Aorta (tissue), 5 donors: Measurements from ENCODE around the gene VEPH1. TPM values are rescaled to one million over a fixed set of nuclear protein-coding genes. Genes with fewer than 3 reads are reported as not detected.

Experiments
- ATAC-seq: fragments of 200-7000 bp; cut with Tn5 transposase; one replicate; pipeline ENCODE4 v1.9.1; 2022; ENCODE audit warnings: moderate library complexity; ENCODE audit not compliant: low FRiP score
- DNase-seq, 2 donors: peaks; one replicate each; pipeline ENCODE4 v3.0.0-alpha.2; 2020
- H3K27ac ChIP-seq, 2 donors: one replicate each; pipeline ENCODE4 v1.5.1; 2013; ENCODE audit warnings: low read length in 2 of 2, mild to moderate bottlenecking in 2 of 2, moderate library complexity in 2 of 2, control low read depth in 1 of 2, inconsistent platforms in 1 of 2, low read depth in 1 of 2
- H3K27me3 ChIP-seq, 2 donors: one replicate each; pipeline ENCODE4 v1.6.1; 2013; ENCODE audit warnings: control low read depth in 1 of 2, low read length in 1 of 2, mild to moderate bottlenecking in 1 of 2, moderate library complexity in 1 of 2; ENCODE audit not compliant: insufficient read depth in 2 of 2, control insufficient read depth in 1 of 2
- H3K36me3 ChIP-seq, 2 donors: one replicate each; pipeline ENCODE4 v1.6.1; 2013; ENCODE audit warnings: control low read depth in 1 of 2, low read length in 1 of 2, mild to moderate bottlenecking in 1 of 2; ENCODE audit not compliant: insufficient read depth in 2 of 2, control insufficient read depth in 1 of 2
- H3K4me1 ChIP-seq, 2 donors: one replicate each; pipeline ENCODE4 v1.6.1; 2013; ENCODE audit warnings: low read length in 2 of 2, control low read depth in 1 of 2, mild to moderate bottlenecking in 1 of 2, moderate library complexity in 1 of 2; ENCODE audit not compliant: insufficient read depth in 2 of 2, control insufficient read depth in 1 of 2
- H3K4me3 ChIP-seq, 2 donors: one replicate each; pipeline ENCODE4 v1.5.1; 2013; ENCODE audit warnings: low read length in 2 of 2, control low read depth in 1 of 2, mild to moderate bottlenecking in 1 of 2
- H3K9me3 ChIP-seq: one replicate; pipeline ENCODE4 v1.6.1; 2013; ENCODE audit warnings: mild to moderate bottlenecking, low read length; ENCODE audit not compliant: control insufficient read depth
- WGBS, 2 donors: extraction: QIAGEN DNeasy Blood & Tissue Kit; methylation state at CpG; one replicate each; pipeline ENCODE4 v1.1.7; 2013; 5-methylcytosine and 5-hydroxymethylcytosine counted together
- intact Hi-C, 2 donors: fragments of 100-400 bp; cut with DNase I; formaldehyde crosslinking; loops; one replicate each; pipeline versions ENCODE4 v1.14.2 to v1.15.0; 2022
- polyA plus RNA-seq, 2 donors: library from polyadenylated mRNA; stranded (reverse); fragments of 200-250 nt; gene quantifications; one replicate each; pipeline ENCODE4 v1.2.3, GENCODE V29; 2013
- total RNA-seq, 2 donors: library from RNA; stranded (reverse); fragmentation: NEBNext Ultra II Directional; extraction: Animal tissue kit (Norgen Biotek cat#: 25700); gene quantifications; one replicate each; pipeline ENCODE4 v1.2.1, GENCODE V29; 2021
- donor health status: healthy with polysubstance abuse.
- donor health status: Bipolar disorder and iron deficiency.
- donor health status: DM: no; HTN: no; CAD: no.
- donor health status: DM: no; HTN: no; CAD: no.
- donor health status: DM: yes; HTN: yes; CAD: no.

Gene VEPH1
- total and polyA plus RNA-seq, 4 donors: 0.77 to 0.81 TPM; not detected in 2

DNA sequence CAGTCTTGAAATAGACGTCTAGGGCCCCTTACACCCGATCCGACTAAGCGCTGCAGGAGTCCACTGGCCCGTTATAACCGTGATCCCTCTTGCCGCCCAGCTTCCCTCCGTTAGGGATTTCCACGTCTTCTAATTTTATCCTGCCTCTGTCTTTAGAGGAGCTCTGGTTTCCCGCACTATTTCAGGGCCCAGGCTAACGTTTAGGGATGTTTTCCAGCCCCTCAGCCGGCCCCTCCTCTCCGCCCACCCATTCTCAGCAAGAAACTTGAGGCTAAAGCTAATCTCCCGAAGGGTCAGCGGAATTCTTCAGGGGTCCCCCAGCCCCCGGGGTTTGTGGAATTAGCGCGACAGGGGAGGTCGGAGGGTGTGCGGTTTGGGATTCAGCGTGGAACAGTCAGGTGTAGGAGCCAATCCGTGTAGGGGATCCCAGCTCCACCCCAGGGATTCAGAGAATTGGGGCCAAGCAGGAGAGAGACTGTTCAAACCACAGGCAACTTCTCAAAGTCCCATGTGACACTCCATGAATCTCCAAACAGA is 65.0 kb downstream of the VEPH1 start:
- no peaks in the 10 kb centered on the region for H3K4me1 ChIP-seq
- no peak for DNase-seq
- H3K9me3 ChIP-seq: no peaks in the 10 kb centered on the region
- no peak for ATAC-seq
- no peak overlapping the region for H3K27ac ChIP-seq
- peak overlapping the region in 1 of 2 donors; percentile 66 for H3K4me3 ChIP-seq
- WGBS, 2 donors: 2 to 3% methylated on average over 22 of the region's 22 CpGs
- intact Hi-C loops: no loop called here
- no peaks in the 10 kb centered on the region for H3K36me3 ChIP-seq
- H3K27me3 ChIP-seq: no peaks in the 10 kb centered on the region

DNA sequence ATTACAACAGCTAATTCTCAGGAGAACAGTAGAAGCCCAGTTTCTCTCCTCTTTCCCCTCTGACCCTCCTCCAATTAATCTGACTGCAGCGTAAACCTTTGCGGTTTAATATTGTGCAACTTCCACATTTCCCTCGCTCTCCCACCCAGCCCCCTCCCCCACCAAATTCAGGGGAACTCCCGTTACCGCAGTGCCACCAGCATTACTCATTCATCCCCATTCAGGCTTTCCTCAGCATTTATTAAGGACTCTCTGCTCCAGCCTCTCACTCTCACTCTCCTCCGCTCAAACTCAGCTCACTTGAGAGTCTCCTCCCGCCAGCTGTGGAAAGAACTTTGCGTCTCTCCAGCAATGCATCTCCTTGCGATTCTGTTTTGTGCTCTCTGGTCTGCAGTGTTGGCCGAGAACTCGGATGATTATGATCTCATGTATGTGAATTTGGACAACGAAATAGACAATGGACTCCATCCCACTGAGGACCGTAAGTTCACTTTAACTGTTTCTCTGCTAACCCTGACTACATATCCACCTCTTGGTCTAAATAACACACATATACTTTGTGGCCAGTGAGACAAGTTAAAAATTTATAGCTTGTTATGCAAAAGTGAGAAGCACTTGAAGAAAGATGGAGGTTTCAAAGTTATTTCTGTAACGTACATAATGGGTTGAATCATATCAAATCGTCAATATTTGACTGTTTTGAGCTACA is 66.5 kb downstream of the VEPH1 start, which contains the start of gene PTX3:
PTX3 (plus strand) TSS at position 268 of the 709 bp plus-strand sequence; CDS start at position 352, 84 bp downstream.
- H3K9me3 ChIP-seq: no peaks in the 10 kb centered on the region
- H3K4me1 ChIP-seq: no peaks in the 10 kb centered on the region
- H3K4me3 ChIP-seq: peak within 1 kb of the TSS; percentile 28 to 66
- H3K36me3 ChIP-seq: no peaks in the 10 kb centered on the region
- no peaks in the 10 kb centered on the region for H3K27me3 ChIP-seq
- 3% methylated on average over 15 of the region's 15 CpGs for WGBS, 2 donors
- ATAC-seq (peak; percentile 81), DNase-seq (peak in 1 of 2 donors; percentile 54)
- no peak within 1 kb of the TSS for H3K27ac ChIP-seq
- intact Hi-C loops: no loop called here

DNA sequence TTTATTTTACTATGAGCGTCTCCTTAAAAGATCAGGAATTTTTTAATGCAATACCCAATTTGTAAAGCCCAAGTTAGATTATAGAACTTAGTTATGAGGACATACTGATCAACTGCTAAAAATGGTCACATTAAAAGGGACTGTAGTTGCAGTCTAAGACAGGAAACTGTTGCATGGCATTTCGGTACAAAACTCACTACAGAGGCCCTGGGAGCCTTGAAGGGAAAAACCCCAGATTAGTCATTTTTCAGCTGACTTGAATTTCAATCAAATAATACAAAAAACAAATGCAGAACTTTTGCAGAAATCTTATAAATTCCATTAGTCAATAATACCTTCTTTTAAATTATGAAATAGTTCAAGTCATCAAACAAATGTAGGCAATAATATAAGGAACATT is 73.5 kb downstream of the VEPH1 start:
- no peak for DNase-seq
- intact Hi-C loops: no loop called here
- ATAC-seq: no peak
- H3K36me3 ChIP-seq: no peaks in the 10 kb centered on the region
- no peaks in the 10 kb centered on the region for H3K27me3 ChIP-seq
- peaks cover 4% of the 10 kb centered on the region for H3K9me3 ChIP-seq
- H3K4me3 ChIP-seq: no peak overlapping the region
- H3K4me1 ChIP-seq: no peaks in the 10 kb centered on the region
- H3K27ac ChIP-seq: no peak overlapping the region
- 49 to 54% methylated on average over 2 of the region's 2 CpGs for WGBS, 2 donors

DNA sequence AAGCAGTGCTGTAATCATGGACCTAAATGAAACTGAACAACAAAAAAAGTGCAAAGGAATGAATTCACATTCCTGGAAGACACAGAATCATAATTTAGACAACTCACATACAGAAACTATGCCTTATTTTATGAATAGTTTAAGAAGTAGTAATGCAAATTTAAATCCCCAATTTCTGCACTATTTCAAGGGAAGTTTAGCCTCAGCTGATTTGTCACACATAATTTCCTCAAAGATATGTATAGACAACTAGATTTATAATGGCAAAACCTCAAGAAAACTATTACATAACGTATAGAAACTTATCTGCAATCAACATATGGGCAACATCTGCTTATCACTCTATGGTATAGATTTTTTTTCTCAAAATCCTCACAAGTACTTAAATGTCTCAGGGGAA is 74.4 kb downstream of the VEPH1 start:
- 55 to 67% methylated on average over 1 of the region's 1 CpG for WGBS, 2 donors
- no peaks in the 10 kb centered on the region for H3K27me3 ChIP-seq
- H3K4me1 ChIP-seq: no peaks in the 10 kb centered on the region
- H3K9me3 ChIP-seq: peaks cover 4% of the 10 kb centered on the region
- intact Hi-C loops: no loop called here
- ATAC-seq (no peak), DNase-seq (no peak)
- no peaks in the 10 kb centered on the region for H3K36me3 ChIP-seq
- no peak overlapping the region for H3K27ac ChIP-seq
- H3K4me3 ChIP-seq: no peak overlapping the region

DNA sequence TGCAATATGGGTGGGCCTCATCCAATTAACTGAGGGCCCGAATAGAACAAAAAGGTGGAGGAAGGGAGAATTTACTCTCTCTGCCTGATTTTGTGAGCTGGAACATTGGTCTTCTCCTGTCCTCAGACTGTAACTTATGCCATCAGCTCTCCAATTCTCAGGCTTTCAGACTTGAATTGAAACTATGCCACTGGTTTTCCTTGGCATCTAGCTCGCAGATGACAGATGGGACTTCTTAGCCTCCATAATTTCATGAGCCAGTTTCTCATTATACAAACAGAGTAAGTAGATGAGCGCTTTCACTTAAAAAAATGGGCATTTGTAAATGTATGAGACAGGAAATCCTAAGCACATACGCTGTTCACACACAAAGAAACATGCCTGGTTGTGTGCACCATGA is 75.3 kb downstream of the VEPH1 start:
- Histone ChIP-seq H3K27me3 (no peaks in the 10 kb centered on the region), H3K4me3 (no peak overlapping the region), H3K4me1 (no peaks in the 10 kb centered on the region), H3K36me3 (no peaks in the 10 kb centered on the region), H3K9me3 (peaks cover 4% of the 10 kb centered on the region), H3K27ac (no peak overlapping the region)
- DNase-seq: no peak
- ATAC-seq: no peak
- intact Hi-C loops: no loop called here
- WGBS, 2 donors: 5 to 9% methylated on average over 4 of the region's 4 CpGs

DNA sequence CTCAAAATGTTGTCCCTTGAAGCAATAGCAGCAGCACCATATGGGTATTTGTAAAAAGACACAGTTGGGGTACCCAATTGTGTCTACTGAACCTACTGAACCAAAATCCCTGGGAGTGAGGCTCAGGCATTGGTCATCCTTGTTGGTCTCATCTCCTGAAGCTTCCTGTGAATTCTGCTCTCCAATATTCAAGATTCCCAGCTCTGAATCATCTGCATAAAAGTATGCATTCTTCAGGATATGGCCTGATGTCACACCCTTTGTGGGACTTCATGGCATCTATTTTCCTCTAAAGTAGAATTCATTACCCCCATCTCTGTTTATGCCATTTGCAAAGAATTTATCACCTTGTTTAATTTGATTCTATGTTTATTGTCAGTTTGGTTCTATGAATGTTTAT is 79.9 kb downstream of the VEPH1 start:
- peaks cover 4% of the 10 kb centered on the region for H3K9me3 ChIP-seq
- H3K4me3 ChIP-seq: no peak overlapping the region
- H3K27me3 ChIP-seq: no peaks in the 10 kb centered on the region
- DNase-seq: no peak
- no peaks in the 10 kb centered on the region for H3K4me1 ChIP-seq
- intact Hi-C loops: no loop called here
- no peak for ATAC-seq
- no peaks in the 10 kb centered on the region for H3K36me3 ChIP-seq
- no peak overlapping the region for H3K27ac ChIP-seq

DNA sequence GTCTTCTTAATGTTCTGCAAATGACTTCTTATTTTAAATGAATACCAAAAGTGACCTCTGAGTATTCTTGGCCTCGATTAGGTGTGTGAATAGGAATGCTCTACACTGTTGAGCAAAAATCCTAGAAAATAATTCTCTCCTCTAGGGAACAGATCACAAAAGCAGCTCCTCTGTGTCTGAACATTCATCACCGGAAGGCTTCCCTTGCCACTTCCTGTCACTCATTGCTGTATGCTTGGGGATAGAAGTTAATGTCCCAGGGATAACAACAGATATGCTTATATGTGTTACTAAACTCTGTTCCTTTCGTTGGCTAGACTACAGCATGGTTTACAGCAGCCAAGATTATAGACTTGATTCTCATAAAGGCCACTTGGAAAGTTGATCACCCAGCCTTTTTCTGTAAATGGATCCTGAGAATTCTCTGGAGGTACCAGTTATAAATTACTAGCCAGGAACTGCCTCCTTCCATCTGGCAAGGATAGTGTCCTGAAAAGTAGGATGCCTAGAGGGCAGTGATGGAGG is 82.5 kb downstream of the VEPH1 start:
- Histone ChIP-seq H3K4me1 (no peaks in the 10 kb centered on the region), H3K4me3 (no peak overlapping the region), H3K9me3 (peaks cover 4% of the 10 kb centered on the region), H3K27me3 (no peaks in the 10 kb centered on the region), H3K36me3 (no peaks in the 10 kb centered on the region), H3K27ac (no peak overlapping the region)
- intact Hi-C loops: no loop called here
- no peak for DNase-seq
- WGBS, 2 donors: 54 to 57% methylated on average over 3 of the region's 3 CpGs
- ATAC-seq: no peak

DNA sequence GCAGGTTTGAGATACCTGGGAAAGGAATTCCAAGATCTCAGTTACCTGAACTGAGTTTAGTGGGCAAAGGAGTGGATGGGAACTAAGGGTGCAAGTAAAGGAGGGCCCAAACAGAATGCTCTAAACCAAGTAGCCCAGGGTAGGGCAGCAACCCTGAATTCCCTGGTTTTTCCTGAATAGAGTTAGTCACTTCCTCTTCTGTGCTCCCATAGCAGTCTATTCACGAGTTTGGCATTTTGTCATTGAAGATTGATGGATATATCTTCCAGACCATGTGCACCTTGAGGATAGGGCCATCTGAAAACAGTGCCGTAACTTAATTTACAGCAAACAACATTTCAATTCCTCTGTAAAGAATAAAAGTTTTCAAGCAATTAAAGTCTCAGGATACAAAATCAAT is 85.1 kb downstream of the VEPH1 start:
- intact Hi-C loops: no loop called here
- no peak for ATAC-seq
- Histone ChIP-seq H3K4me3 (no peak overlapping the region), H3K27me3 (no peaks in the 10 kb centered on the region), H3K27ac (no peak overlapping the region), H3K9me3 (no peaks in the 10 kb centered on the region), H3K4me1 (no peaks in the 10 kb centered on the region), H3K36me3 (no peaks in the 10 kb centered on the region)
- 83 to 86% methylated on average over 2 of the region's 2 CpGs for WGBS, 2 donors
- no peak for DNase-seq

DNA sequence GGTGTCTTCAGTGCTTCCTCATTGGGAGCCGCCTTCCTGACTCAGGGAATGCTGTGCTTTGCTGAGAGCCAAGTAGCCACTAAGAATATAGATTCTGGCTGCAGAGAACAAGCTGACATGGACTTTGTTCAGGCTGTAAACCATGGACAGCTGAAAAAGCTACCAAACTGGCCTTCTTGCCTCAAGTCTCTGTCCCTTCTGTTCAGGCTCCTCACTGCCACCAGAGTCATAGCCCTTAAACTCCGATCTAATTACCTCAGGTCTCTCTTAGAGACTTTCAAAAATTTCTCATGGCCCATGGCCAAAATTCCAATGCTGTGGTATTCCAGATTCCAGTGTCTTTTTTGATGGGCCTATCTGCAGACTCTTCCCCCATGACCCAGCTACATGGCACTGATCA is 86.0 kb downstream of the VEPH1 start:
- H3K9me3 ChIP-seq: no peaks in the 10 kb centered on the region
- 93 to 94% methylated on average over 2 of the region's 2 CpGs for WGBS, 2 donors
- H3K4me1 ChIP-seq: no peaks in the 10 kb centered on the region
- H3K36me3 ChIP-seq: no peaks in the 10 kb centered on the region
- no peak overlapping the region for H3K4me3 ChIP-seq
- intact Hi-C loops: no loop called here
- no peak for DNase-seq
- no peaks in the 10 kb centered on the region for H3K27me3 ChIP-seq
- no peak for ATAC-seq
- H3K27ac ChIP-seq: no peak overlapping the region
